Esophagus squamous epithelium (tissue), 5 donors: ENCODE results near the gene MRC2. TPM values are rescaled to one million over a fixed set of nuclear protein-coding genes. Genes with fewer than 3 reads are reported as not detected.

ENCODE experiments used
- DNase-seq: peaks from one replicate; lab custom pipeline; 2025; lab: John Stamatoyannopoulos, UW
- H3K27ac ChIP-seq, 4 donors: fragments of 200-600 bp; sonication (generic); one replicate each; pipeline ENCODE4 v1.5.1; 2016 to 2019; ENCODE audit warnings: mild to moderate bottlenecking in 1 of 4
- H3K27me3 ChIP-seq, 4 donors: fragments of 200-600 bp; sonication (generic); 1 replicate in 3 of 4; 2 replicates in 1 of 4; pipeline versions ENCODE4 v1.5.1 to v1.6.0; 2017 to 2021; ENCODE audit warnings: antibody characterized with exemption in 1 of 4
- H3K36me3 ChIP-seq, 3 donors: fragments of 200-600 bp; sonication (generic); one replicate each; pipeline ENCODE4 v1.5.1; 2016 to 2019
- H3K4me1 ChIP-seq, 3 donors: fragments of 200-600 bp; sonication (generic); one replicate each; pipeline ENCODE4 v1.5.1; 2017 to 2019
- H3K4me3 ChIP-seq, 4 donors: fragments of 200-600 bp; sonication (generic); 1 replicate in 3 of 4; 2 replicates in 1 of 4; pipeline ENCODE4 v1.5.1; 2016 to 2019; ENCODE audit warnings: mild to moderate bottlenecking in 2 of 4, moderate library complexity in 1 of 4
- H3K9me3 ChIP-seq, 3 donors: fragments of 200-600 bp; sonication (generic); one replicate each; pipeline ENCODE4 v1.5.1; 2016 to 2019
- POLR2A ChIP-seq, 4 donors: fragments of 450-650 bp; IDR thresholded peaks; one replicate each; pipeline ENCODE4 v1.6.1; 2017; ENCODE audit warnings: antibody characterized with exemption in 4 of 4, mild to moderate bottlenecking in 4 of 4, moderate library complexity in 3 of 4
- WGBS, 2 donors: methylation state at CpG; one replicate each; pipeline ENCODE4 v1.1.5; 2018; 5-methylcytosine and 5-hydroxymethylcytosine counted together
- intact Hi-C: fragments of 100-400 bp; cut with DNase I; formaldehyde crosslinking; loops from one replicate; pipeline ENCODE4 v1.15.0; 2022
- total RNA-seq, 4 donors: library from RNA; depleted of rRNA; stranded (reverse); fragments of >200 nt; gene quantifications; one replicate each; pipeline ENCODE4 v1.1.0, GENCODE V29; 2016
- TF ChIP-seq, protein P1 (sequence below), 6 experiments: fragments of 450-650 bp in 4 of 6; fragments of 200-600 bp in 2 of 6; sonication (generic) in 2 of 6; IDR thresholded peaks; one replicate each; pipeline ENCODE4 v1.5.1; 2016 to 2019; ENCODE audit warnings: antibody characterized with exemption in 6 of 6, mild to moderate bottlenecking in 4 of 6, moderate library complexity in 4 of 6
- donor health status: DM: yes; HTN: yes; CAD: no.

The MRC2 gene
- total RNA-seq, 4 donors from 2014 or later = 38.8 to 64.7 (median 61.6) TPM

- no peaks in the 10 kb centered on the region for H3K27me3 ChIP-seq
- H3K27ac ChIP-seq = no peak overlapping the region
- no peak for DNase-seq
- intact Hi-C loops = no loop called here
- TF ChIP-seq, protein P1, sequence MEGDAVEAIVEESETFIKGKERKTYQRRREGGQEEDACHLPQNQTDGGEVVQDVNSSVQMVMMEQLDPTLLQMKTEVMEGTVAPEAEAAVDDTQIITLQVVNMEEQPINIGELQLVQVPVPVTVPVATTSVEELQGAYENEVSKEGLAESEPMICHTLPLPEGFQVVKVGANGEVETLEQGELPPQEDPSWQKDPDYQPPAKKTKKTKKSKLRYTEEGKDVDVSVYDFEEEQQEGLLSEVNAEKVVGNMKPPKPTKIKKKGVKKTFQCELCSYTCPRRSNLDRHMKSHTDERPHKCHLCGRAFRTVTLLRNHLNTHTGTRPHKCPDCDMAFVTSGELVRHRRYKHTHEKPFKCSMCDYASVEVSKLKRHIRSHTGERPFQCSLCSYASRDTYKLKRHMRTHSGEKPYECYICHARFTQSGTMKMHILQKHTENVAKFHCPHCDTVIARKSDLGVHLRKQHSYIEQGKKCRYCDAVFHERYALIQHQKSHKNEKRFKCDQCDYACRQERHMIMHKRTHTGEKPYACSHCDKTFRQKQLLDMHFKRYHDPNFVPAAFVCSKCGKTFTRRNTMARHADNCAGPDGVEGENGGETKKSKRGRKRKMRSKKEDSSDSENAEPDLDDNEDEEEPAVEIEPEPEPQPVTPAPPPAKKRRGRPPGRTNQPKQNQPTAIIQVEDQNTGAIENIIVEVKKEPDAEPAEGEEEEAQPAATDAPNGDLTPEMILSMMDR (IDR thresholded peaks at IDR 0.05) = no peak
- no peak for TF ChIP-seq POLR2A (IDR thresholded peaks at IDR 0.05)
- no peak overlapping the region for H3K4me3 ChIP-seq
- H3K4me1 ChIP-seq = peaks cover 16 to 30% (median 18%) of the 10 kb centered on the region in 3 donors
- WGBS, 2 donors = 95 to 100% methylated on average over 3 of the region's 3 CpGs
- no peaks in the 10 kb centered on the region for H3K9me3 ChIP-seq
- H3K36me3 ChIP-seq = peaks cover 0 to 5% (median 0%) of the 10 kb centered on the region in 3 donors
Observed at GRCh38 chr17:62657145-62657665, 29.7 kb downstream of the MRC2 start.

GRCh38 chr17:62657690-62658089 is 30.2 kb downstream of the MRC2 start:
- H3K9me3 ChIP-seq = no peaks in the 10 kb centered on the region
- intact Hi-C loops = no loop called here
- no peak for DNase-seq
- no peak overlapping the region for H3K27ac ChIP-seq
- H3K27me3 ChIP-seq = no peaks in the 10 kb centered on the region
- peaks cover 0 to 5% (median 0%) of the 10 kb centered on the region in 3 donors for H3K36me3 ChIP-seq
- H3K4me1 ChIP-seq = peaks cover 15 to 25% (median 15%) of the 10 kb centered on the region in 3 donors
- WGBS, 2 donors = 85 to 88% methylated on average over 8 to 9 of the region's 9 CpGs
- no peak for TF ChIP-seq POLR2A (IDR thresholded peaks at IDR 0.05)
- TF ChIP-seq, protein P1 (IDR thresholded peaks at IDR 0.05) = no peak
- H3K4me3 ChIP-seq = no peak overlapping the region

- WGBS, 2 donors = 78 to 85% methylated on average over 14 to 15 of the region's 15 CpGs
- intact Hi-C loops = no loop called here
- DNase-seq = no peak
- Histone ChIP-seq H3K36me3 (peaks cover 0 to 5% (median 0%) of the 10 kb centered on the region in 3 donors), H3K27ac (no peak overlapping the region), H3K9me3 (no peaks in the 10 kb centered on the region), H3K27me3 (no peaks in the 10 kb centered on the region), H3K4me1 (peaks cover 8 to 24% (median 9%) of the 10 kb centered on the region in 3 donors), H3K4me3 (no peak overlapping the region)
- TF ChIP-seq, protein P1 (IDR thresholded peaks at IDR 0.05) = no peak
- no peak for TF ChIP-seq POLR2A (IDR thresholded peaks at IDR 0.05)
Observed at GRCh38 chr17:62658136-62658920, 30.9 kb downstream of the MRC2 start.

- WGBS, 2 donors = 81 to 93% methylated on average over 2 of the region's 2 CpGs
- intact Hi-C loops = no loop called here
- no peak for TF ChIP-seq POLR2A (IDR thresholded peaks at IDR 0.05)
- TF ChIP-seq, protein P1 (IDR thresholded peaks at IDR 0.05) = no peak
Observed at GRCh38 chr17:62660629-62661118, 33.2 kb downstream of the MRC2 start.

DNA sequence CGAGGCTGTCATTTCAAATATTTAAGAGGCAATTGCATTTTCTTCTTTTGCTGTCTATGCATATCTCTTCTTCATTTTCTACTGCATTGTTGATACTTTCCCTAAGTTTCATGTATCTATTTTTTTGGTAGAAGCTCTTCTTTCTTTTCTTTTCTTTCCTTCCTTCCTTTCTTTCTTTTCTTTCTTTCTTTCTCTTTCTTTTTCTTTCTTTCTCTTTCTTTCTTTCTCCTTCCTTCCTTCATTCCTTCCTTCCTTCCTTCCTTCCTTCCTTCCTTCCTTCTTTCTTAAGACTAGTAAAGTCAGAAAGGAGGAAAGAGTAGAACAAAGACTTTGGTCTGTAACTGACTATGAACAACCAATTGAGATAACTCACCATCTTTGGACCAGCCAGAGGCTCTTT is 33.9 kb downstream of the MRC2 start:
- intact Hi-C loops = no loop called here
- Histone ChIP-seq H3K9me3 (no peaks in the 10 kb centered on the region), H3K4me3 (no peak overlapping the region), H3K36me3 (peaks cover 0 to 25% (median 0%) of the 10 kb centered on the region in 3 donors), H3K27me3 (no peaks in the 10 kb centered on the region), H3K4me1 (peaks cover 0 to 12% (median 0%) of the 10 kb centered on the region in 3 donors), H3K27ac (no peak overlapping the region)
- WGBS, 2 donors = 81 to 95% methylated on average over 1 of the region's 1 CpG
- TF ChIP-seq POLR2A (IDR thresholded peaks at IDR 0.05) = no peak
- TF ChIP-seq, protein P1 (IDR thresholded peaks at IDR 0.05) = no peak
- DNase-seq = no peak

More at GRCh38 chr17:62660629-62661118, 33.2 kb downstream of the MRC2 start:
- Histone ChIP-seq H3K27me3 (no peaks in the 10 kb centered on the region), H3K27ac (no peak overlapping the region), H3K4me3 (no peak overlapping the region), H3K9me3 (no peaks in the 10 kb centered on the region), H3K4me1 (peaks cover 0 to 12% (median 0%) of the 10 kb centered on the region in 3 donors), H3K36me3 (peaks cover 0 to 20% (median 0%) of the 10 kb centered on the region in 3 donors)
- DNase-seq = no peak
